ENCODE results near the gene SLC26A3. TPM values are rescaled to one million over a fixed set of nuclear protein-coding genes. Genes with fewer than 3 reads are reported as not detected.

SLC26A3 gene
- polyA plus RNA-seq, 1 donor: not detected

DNA sequence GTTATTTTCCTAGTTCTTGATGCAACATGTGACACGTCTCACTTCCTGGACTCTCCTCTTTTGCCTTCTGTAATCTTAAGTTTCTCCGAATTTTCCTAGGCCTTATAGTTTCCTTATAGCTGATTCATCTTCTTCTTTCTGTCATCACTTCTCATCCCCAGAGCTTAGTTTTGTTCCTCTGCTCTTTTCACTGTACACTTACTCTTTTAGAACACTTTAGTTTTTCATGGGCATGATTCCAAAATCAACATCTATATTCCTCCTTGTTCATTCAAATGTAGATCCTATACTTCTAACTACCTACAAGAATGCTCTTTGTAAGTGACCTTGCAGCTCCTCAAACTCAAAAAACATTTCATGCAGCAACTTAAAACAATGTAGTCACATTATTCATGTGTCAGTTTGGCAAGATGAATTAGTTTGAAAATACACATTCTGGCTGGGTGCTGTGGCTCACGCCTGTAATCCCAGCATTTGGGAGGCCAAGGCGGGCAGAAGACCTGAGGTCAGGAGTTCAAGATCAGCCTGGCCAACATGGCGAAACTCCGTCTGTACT lies 13.1 kb upstream of the SLC26A3 start:
- DNase-seq (ENCODE audit: low read depth): peak; percentile 32

DNA sequence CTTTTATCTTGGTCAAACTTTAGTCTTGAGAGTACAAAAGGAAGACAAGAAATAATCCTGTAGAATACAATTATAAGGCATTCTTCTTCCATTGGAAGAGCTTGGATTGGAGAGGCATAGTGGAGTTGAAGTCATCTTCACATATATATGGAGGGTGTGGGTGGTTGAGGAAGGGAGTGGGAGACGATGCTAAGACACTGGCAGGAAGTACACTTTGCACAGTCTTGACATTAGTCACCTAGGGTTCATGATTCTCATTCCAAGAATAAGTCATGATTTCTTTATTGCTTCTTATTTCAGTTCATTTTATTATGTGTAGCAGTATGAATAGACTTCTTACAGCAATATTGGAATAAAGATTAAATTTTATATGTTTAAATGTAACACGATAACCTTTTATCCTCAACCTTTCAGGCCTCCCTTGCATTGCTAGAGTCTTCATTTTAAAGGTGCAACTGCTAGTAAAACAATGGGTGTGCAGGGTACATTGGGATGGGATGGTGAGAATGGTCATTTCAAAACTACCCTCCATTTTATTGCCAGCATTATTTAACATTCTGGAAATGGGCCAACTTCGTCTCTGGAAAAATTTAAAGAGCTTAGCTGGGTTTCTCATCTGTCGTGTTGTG lies 12.3 kb upstream of the SLC26A3 start:
- no peak for DNase-seq (ENCODE audit: low read depth)

GRCh38 chr7:107813524-107813923 lies 10.5 kb upstream of the SLC26A3 start:
- no peak for DNase-seq (ENCODE audit: low read depth)

DNA sequence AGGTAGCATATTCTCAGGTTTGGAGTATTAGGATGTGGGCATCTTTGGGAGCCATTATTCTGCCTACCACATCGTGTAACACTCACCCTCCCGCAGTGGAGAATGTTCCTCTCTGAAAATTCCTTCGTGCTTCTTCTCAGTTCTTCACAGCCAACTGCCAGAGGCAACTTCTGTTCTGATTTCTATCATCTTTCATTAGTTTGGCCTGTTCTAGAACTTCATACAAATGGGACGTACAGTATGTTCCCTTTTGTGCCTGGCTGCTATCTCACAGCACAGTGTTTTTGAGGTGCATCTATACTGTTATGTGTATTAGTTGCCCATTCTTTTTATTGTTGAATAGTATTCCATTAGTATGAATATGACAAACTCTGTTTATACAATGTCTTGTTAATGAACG lies 8.9 kb upstream of the SLC26A3 start:
- DNase-seq (ENCODE audit: low read depth): no peak

DNA sequence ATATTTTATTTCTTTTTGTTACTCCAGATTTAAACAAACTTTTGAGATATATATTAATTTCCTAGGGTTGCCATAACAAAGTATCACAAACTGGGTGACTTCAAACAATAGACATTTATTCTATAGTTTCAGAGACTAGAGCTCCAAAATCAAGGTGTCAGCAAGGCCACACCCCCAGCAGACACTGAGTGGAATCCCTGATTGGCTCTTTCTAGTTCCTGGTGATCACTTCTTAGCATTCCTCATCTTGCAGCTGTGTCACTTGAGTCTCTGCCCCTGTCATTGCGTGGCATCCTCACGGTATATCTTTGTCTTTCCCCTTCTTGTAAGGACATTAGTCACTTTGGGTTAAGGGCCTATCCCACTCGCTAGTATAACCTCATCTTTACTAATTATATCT lies 7.6 kb upstream of the SLC26A3 start:
- no peak for DNase-seq (ENCODE audit: low read depth)

DNA sequence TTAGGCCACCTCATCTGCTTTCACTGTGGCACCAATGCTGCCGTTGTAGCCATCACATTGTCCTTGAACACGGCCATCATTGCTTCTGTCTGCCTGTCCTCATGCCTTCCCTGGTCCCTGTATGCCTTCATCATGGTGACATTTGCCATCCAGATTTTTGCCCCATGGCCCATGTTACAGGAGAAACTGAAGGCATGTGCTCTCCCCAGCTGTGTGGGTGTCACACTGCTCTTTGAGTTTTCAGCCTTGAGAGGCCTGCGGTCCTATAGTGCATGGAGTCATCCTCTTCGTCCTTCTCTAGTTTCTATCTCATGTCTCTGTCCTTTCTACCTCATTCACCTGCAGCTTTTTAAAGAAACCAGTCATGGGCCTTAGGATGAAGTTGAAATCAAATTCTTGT lies 6.2 kb upstream of the SLC26A3 start:
- no peak for DNase-seq (ENCODE audit: low read depth)

DNA sequence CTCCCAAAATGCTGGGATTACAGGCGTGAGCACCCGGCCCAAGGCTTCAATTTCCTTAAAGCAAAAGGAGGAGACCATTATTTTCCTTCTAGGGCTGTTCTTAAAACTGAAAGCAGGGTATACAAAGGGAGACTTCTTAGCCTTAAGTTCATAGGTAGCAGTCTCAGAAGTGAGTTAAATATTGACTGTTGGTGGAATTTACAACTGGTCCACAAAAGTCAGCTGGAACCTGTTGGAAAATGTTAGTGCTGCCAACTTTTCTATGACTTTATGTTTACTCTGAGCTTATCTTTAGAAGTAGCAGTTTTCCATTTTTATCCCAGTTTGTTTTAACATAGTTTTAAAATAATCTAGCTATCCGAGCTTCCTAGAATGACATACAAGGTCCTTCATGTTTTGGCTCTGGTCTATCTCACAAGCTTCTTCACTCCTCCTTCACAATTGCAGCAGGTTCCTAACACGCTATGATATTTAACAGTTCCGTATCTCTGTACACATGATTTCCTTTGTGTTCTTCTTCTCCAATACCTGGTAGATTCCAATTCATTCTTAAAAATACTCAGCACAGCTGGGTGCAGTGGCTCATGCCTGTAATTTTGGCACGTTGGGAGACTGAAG lies 3.3 kb downstream of the SLC26A3 start:
- DNase-seq (ENCODE audit: low read depth): no peak

- DNase-seq (ENCODE audit: low read depth): no peak
These were observed 10.7 kb downstream of the SLC26A3 start for GRCh38 chr7:107792364-107792763.

DNA sequence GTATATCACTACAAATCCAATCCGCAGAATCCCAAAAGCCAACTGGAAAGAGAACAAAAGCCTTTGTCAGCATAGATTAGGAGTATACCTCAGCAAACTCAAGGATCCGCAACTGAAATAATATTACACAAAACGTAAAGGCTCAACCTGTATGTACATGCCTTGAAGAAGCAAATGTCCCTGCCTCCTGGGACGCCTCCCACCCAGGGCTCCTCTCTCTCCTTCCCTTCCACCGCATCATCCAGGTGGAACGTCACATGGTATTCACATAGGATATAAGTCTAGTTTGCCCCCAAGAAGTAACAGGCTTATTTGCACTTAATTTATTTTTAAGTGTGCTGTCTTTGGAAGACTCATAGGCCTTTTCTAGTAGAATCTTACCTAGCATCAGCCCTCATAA lies 13.4 kb downstream of the SLC26A3 start:
- DNase-seq (ENCODE audit: low read depth): no peak

DNA sequence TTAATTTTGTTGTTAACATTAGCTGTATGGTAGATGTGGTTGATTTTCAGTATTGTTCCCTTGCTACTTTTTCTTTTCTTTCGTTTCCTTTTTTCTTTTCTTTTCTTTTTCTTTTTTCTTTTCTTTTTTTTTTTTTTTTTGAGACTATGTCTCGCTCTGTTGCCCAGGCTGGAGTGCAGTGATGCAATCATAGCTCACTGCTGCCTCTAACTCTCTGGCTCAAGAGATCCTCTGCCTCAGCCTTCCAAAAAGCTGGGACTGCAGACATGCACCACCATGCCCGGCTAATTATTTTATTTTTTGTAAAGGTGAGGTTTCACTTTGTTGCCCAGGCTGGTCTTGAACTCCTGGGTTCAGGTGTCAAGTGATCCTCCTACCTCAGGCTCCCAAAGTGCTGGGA lies 14.4 kb downstream of the SLC26A3 start:
- no peak for DNase-seq (ENCODE audit: low read depth)

DNA sequence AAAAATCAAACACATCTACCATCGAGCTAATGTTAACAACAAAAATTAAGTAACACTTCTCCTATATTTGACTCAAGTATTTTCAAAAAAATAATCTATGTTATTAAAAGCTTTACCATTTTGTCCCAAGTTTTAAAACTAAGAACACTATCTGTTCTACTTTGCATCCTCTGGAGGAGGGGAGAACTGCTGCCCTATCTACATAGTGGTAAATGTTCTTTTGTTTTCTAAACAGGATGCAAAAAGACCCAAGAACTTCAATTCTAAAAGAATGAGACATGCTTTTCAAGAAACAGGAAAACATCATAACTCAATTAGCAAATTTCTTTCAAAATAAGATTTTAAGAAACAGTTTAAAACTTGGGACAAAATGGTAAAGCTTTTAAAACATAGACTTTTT lies 14.8 kb downstream of the SLC26A3 start:
- DNase-seq (ENCODE audit: low read depth): no peak

DNA sequence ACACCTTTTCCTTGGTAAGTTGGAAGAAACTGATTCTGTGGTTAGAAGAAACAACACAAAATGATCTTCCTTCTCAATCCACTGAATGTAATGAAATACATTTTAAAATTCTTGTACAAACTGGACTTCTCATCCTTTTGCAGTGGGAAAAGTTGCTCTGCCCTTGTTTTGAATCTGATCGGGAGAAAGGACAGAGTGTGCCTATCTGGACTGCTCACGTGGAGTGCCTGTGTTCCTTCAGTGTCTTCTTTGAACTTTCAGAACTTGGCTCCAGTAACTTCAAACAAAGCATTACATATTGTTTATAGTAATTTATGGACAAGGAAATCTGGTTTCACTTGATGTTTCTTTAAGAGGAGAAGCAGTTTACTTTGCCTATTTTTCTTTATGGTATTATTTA lies 17.1 kb downstream of the SLC26A3 start:
- DNase-seq (ENCODE audit: low read depth): no peak

GRCh38 chr7:107785170-107785569 lies 17.9 kb downstream of the SLC26A3 start:
- no peak for DNase-seq (ENCODE audit: low read depth)

DNA sequence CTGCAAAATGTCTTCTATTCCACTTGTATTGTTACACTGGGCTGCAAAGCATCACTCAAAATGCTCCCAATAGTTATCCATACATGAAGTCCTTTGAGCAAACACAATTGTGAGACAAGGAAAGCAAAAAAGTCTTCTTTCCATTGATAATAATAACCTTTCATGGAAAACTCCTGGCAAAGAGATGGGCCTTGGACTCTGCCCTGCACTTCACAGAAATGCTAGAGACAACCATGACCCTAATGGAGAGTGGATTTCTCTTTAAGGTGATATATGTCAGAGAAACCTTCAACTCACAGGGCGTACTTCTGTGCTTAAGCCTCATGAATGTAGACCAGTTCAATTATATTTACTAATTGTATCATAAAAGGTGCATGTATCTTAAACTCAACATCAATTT lies 19.4 kb downstream of the SLC26A3 start:
- DNase-seq (ENCODE audit: low read depth): no peak

DNA sequence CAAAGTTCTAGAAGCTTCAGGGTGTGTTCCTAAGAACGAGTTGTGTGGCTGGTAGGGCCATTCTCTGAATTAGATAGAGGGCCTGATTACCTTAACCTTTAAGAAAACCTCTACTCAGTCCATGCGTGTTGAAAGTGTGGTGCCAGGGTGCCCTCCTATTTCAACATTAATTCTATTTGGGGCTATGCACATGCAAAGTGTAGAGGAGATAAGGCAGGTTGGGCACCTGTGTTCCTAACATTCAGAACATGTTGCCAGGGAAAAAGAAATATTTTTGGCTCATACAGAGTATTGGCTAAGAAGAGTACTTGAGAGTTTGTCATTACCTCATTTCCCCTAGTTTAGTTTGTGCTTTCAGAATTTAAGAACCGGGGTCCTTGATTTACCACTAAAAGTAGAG lies 20.6 kb downstream of the SLC26A3 start:
- DNase-seq (ENCODE audit: low read depth): no peak

- DNase-seq (ENCODE audit: low read depth): no peak
These were observed 23.4 kb downstream of the SLC26A3 start for GRCh38 chr7:107779647-107780099.

DNA sequence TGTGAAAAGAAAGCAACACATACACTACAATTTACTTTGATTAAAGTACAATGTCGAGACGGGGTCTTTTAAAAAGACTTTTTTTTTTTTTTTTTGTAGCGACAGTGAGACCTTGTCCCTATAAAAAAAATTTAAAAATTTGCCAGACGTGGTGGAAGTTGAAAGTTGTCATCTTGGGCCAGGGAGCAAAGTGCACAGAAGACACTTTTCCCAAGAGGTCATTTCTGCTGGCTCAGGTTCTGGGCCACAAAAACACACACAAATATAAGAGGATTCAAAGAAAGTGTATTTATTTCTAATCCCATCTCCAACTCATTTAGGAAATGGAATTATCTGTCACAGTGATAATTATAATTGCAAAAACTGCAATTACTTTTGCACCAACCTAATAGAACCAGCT lies 24.7 kb downstream of the SLC26A3 start:
- no peak for DNase-seq (ENCODE audit: low read depth)

DNA sequence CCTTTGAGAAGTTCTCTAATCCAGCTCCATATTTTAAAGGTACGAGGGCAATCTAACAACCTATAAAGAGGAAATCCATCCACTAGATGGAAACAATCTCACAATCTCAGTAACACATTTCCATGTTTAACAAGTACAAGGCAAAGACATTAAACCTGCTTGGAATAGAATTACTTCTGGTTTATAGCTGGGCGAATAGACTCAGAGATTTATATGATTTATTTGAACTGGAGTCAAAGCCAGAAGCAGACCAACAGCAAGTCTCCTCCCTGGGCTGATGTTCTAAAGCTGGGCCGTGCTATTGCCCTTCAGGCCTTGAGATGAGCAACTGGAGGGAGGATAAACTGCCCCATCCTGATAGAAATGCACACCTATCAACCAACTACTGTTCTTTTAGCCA lies 25.3 kb downstream of the SLC26A3 start:
- no peak for DNase-seq (ENCODE audit: low read depth)

DNA sequence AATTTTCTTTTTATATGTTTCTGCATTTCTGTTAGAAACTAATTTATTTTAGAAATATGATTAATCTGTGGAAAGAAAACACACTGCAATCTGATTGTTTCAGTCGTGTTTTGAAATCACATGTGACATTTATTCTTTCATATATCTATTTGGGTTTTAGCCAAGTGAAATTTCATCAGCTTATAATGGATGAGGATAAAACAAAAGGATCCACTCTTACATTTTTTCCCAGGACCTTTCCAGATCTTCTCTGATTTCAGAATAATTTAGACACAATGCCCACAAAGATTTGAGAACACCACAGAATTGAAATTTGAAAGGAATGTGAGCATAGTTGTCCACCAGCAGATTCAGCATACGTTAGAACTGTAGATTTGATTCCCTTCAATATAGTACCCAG lies 30.0 kb downstream of the SLC26A3 start:
- no peak for DNase-seq (ENCODE audit: low read depth)

DNA sequence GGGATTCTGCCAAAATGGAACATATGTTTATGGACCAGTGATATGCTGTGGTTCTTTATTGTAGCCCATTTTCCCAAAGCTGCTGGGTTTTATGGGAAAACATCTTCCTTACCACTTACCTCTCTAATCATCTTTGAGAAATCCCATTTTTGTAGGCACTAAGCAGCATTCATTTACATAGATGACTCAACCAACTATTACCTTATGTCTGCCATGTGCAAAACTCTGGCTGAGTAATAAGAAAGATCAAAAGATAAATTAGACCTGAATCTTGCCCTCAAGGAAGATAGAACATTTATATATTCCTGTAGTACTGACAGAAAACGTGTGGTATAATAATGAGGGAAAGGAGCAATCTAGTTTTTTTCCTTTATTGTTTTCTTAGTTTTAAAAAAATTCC lies 34.8 kb downstream of the SLC26A3 start:
- no peak for DNase-seq (ENCODE audit: low read depth)

DNA sequence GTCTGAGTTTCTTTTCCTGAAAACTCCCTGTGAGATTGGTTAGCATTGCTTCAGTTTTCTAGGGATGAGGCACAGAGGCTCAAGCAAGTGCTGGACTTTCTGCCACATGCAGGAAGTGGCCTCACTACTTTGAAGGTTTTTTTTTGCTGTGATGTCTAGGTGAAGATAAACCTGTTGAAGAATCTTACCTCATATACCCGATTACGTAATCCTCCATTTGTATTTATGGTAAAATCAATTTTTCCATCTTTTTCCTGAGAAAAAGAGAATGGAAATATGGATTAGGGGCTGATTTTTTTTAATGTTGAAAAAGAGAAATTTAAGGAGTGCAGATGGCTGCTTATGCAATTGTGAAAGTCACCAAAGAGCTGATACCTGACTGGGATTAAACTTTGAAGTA lies 35.6 kb downstream of the SLC26A3 start:
- DNase-seq (ENCODE audit: low read depth): no peak

DNA sequence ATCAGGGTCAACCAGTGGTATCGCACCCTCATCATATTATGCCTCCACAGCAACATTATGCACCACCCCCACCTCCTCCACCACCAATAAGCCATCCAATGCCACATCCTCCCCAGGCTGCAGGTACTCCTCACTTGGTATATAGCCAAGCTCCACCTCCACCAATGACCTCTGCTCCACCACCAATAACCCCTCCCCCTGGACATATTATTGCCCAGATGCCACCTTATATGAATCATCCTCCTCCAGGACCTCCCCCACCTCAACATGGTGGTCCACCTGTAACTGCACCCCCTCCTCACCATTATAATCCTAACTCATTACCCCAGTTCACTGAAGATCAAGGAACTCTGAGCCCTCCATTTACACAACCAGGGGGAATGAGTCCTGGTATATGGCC lies 44.4 kb downstream of the SLC26A3 start:
- no peak for DNase-seq (ENCODE audit: low read depth)

DNA sequence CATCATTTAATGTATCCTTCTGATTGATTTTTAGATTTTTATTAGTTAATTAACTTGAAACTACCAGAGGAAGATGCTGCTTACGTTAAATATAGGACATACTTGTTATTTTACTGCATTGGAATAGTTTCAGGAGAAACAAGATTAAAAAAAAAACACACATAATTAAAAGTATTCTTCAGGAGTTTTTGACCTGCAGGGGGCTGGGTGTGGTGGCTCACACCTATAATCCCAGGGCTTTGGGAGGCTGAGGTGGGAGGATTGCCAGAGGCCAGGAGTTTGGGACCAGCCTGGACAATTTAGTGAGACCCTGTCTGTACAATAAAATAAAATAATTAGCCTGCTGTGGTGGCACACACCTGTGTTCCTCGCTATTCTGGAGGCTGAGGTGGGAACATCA lies 48.4 kb downstream of the SLC26A3 start:
- no peak for DNase-seq (ENCODE audit: low read depth)

DNA sequence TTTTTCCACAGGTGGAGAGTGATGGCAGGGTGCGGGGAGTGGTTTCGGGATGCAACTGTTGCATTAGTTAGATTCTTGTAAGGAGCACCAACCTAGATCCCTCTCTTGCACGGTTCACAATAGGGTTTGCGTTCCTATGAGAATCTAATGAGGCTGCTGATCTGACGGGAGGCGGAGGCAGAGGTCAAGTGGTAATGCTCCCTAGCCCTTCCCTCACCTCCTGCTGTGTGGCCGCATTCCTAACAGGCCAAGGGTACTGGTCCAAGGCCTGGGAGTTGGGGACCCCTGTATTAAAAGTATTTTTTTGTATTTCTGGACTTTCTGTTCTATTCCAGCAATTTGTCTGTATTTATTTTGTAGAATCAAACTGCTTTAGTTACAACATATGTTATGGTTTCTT lies 51.9 kb downstream of the SLC26A3 start:
- DNase-seq (ENCODE audit: low read depth): no peak
